Stimulated activated naive B cell treated with anti-CD40 and anti-IgM and Interleukin-4, amounts not matched to agents 10 μg/mL and 1 μg/mL and 100 μg/mL, for 72 hours (primary cell): Measurements from ENCODE around the gene ST3GAL5.

ENCODE experiments used
- ATAC-seq, 2 donors: fragments of 150-1000 bp; cut with Tn5 transposase; replicated peaks; 2 replicates each; pipeline ENCODE4 v1.10.0; 2021; ENCODE audit warnings: moderate library complexity in 1 of 2
- DNase-seq: peaks from one replicate; pipeline ENCODE4 v3.0.0; 2021
- H3K27ac Mint-ChIP-seq: one replicate; pipeline ENCODE4 v1.8.0; 2022; ENCODE audit warnings: mild to moderate bottlenecking, mixed read lengths
- H3K27me3 Mint-ChIP-seq, 2 donors: one replicate each; pipeline ENCODE4 v1.8.0; 2022; ENCODE audit warnings: mixed read lengths in 2 of 2
- H3K36me3 Mint-ChIP-seq, 2 donors: one replicate each; pipeline ENCODE4 v1.8.0; 2022; ENCODE audit warnings: mixed read lengths in 2 of 2, mild to moderate bottlenecking in 1 of 2
- H3K4me1 Mint-ChIP-seq, 2 donors: one replicate each; pipeline ENCODE4 v1.8.0; 2022; ENCODE audit warnings: mixed read lengths in 2 of 2, mild to moderate bottlenecking in 1 of 2
- H3K4me3 Mint-ChIP-seq, 2 donors: one replicate each; pipeline ENCODE4 v1.8.0; 2022; ENCODE audit warnings: mild to moderate bottlenecking in 2 of 2, mixed read lengths in 2 of 2, moderate library complexity in 1 of 2
- H3K9me3 Mint-ChIP-seq, 2 donors: one replicate each; pipeline ENCODE4 v1.8.0; 2022; ENCODE audit warnings: mixed read lengths in 2 of 2, mild to moderate bottlenecking in 1 of 2

ST3GAL5 gene

DNA sequence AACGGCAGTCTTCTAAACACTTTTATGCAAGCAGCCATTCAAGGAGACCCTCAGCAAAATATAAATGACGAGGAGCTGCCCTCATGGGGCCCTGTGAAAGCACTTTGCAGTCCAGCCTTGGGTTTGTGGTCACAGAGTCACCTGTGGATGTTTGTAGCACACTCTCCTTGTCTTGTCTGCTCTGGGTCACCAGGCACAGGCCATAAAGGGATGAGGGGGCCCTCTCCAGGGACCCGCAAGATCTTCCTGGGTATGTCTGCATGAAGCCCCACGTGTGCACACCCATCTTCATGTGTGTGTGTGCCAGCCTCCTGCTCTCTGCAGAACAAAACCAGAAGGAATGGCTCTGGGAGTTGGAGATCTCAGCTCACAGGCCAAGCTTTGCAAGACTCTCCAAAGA lies 98.8 kb downstream of the ST3GAL5 start:
- no peaks in the 10 kb centered on the region for H3K9me3 Mint-ChIP-seq
- no peak overlapping the region for H3K27ac Mint-ChIP-seq
- no peak for ATAC-seq
- H3K4me3 Mint-ChIP-seq: no peak overlapping the region
- DNase-seq: no peak
- peaks cover 17 to 27% of the 10 kb centered on the region in 2 donors for H3K27me3 Mint-ChIP-seq
- H3K4me1 Mint-ChIP-seq: peaks cover 9 to 11% of the 10 kb centered on the region in 2 donors
- H3K36me3 Mint-ChIP-seq: no peaks in the 10 kb centered on the region

DNA sequence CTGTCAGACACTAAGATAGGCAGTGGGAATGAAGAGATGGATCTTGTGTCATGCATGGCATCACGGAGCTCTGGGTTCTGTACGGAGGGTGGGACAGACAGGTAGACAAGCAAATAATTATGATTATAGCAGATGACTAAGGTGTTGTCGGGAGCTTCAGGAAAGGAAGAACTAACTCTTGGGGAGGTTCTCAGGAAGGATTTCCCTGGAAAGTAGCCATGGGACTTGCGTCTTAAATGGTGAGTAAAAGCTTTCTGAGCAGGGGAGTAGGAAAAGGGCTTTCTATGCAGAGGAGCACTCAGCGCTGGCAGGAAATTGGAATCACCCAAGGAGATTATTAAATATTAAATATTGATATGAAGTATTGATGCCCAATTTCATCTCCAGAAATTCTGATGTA lies 99.5 kb downstream of the ST3GAL5 start:
- no peak overlapping the region for H3K27ac Mint-ChIP-seq
- peaks cover 22 to 32% of the 10 kb centered on the region in 2 donors for H3K27me3 Mint-ChIP-seq
- no peaks in the 10 kb centered on the region for H3K36me3 Mint-ChIP-seq
- ATAC-seq (no peak), DNase-seq (no peak)
- H3K4me1 Mint-ChIP-seq: peaks cover 15% of the 10 kb centered on the region in 2 donors
- H3K4me3 Mint-ChIP-seq: no peak overlapping the region
- H3K9me3 Mint-ChIP-seq: no peaks in the 10 kb centered on the region

GRCh38 chr2:85788603-85789002 lies 100.2 kb downstream of the ST3GAL5 start:
- Mint-ChIP-seq H3K27ac (no peak overlapping the region), H3K36me3 (no peaks in the 10 kb centered on the region), H3K9me3 (no peaks in the 10 kb centered on the region), H3K27me3 (peaks cover 22 to 32% of the 10 kb centered on the region in 2 donors), H3K4me1 (peaks cover 15% of the 10 kb centered on the region in 2 donors), H3K4me3 (no peak overlapping the region)
- no peak for ATAC-seq
- no peak for DNase-seq

GRCh38 chr2:85787981-85788340 lies 100.8 kb downstream of the ST3GAL5 start:
- no peaks in the 10 kb centered on the region for H3K9me3 Mint-ChIP-seq
- DNase-seq (no peak), ATAC-seq (no peak)
- peaks cover 22 to 32% of the 10 kb centered on the region in 2 donors for H3K27me3 Mint-ChIP-seq
- H3K36me3 Mint-ChIP-seq: no peaks in the 10 kb centered on the region
- no peak overlapping the region for H3K27ac Mint-ChIP-seq
- peaks cover 15% of the 10 kb centered on the region in 2 donors for H3K4me1 Mint-ChIP-seq
- no peak overlapping the region for H3K4me3 Mint-ChIP-seq

DNA sequence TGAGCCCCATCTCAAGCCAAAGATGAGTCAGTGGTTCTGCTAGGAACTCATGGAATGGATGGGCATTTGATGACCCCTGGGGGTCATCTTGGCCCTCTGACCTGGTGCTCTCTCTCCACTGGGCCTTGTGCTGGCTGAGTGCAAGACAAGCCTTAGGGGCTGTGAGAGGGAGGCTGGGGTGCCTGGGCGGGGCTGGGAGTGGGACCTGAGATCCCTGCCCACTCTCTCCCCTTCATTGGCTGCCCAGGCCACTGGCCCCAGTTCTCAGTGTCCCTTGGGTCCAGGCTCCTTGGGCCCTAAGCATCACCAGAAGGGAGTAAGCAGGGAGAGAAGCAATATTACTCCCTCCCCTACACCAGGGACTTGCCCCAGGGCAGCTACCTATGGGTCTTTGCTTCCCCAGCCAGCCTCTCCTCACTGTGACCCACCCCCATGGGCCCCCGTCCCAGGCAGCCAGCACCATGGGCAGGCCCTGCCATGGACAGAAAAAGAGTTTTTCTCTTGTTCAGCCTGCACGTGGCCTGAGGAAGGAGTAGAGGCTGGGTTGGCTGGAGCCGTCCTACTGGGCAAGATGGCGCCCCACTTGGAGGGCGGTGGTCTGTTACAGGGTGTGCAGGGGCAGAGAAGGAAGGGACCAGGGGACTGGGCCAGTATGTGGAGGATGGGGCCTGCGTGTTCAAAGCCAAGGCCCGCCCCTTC lies 101.4 kb downstream of the ST3GAL5 start:
- Mint-ChIP-seq H3K4me1 (peaks cover 15% of the 10 kb centered on the region in 2 donors), H3K36me3 (no peaks in the 10 kb centered on the region), H3K9me3 (no peaks in the 10 kb centered on the region), H3K27me3 (peaks cover 22 to 30% of the 10 kb centered on the region in 2 donors), H3K4me3 (no peak overlapping the region), H3K27ac (no peak overlapping the region)
- no peak for ATAC-seq
- DNase-seq: no peak
